ENCODE measurements around the gene FBXO41.

FBXO41 gene

GRCh38 chr2:73214120-73215035, 69.9 kb downstream of the FBXO41 start, which contains the start of gene SMYD5:
Gene SMYD5, plus strand, starts transcription at chr2:73214245. Its CDS starts 22 bp downstream, at chr2:73214267.
- TF ChIP-seq TSHZ2 (CRISPR knock-in tag; IDR thresholded peaks at IDR 0.05) = peak; percentile 50; the same call in 1 of the 2 replicates
- no peak for TF ChIP-seq ZFP30 (CRISPR knock-in tag; IDR thresholded peaks at IDR 0.05)
- peak; percentile 80 for ATAC-seq

GRCh38 chr2:73212448-73213176, 71.7 kb downstream of the FBXO41 start:
- no peak for TF ChIP-seq CSDC2 (CRISPR knock-in tag; IDR thresholded peaks at IDR 0.05)
- no peak for TF ChIP-seq ZNF565 (CRISPR knock-in tag; conservative IDR thresholded peaks at IDR 0.05; ENCODE audit: low read depth)
- TF ChIP-seq POU6F1 (CRISPR knock-in tag; IDR thresholded peaks at IDR 0.05; ENCODE audit: borderline replicate concordance, low read depth) = no peak
- TF ChIP-seq BACH2 (CRISPR knock-in tag; IDR thresholded peaks at IDR 0.05; ENCODE audit: borderline replicate concordance) = no peak
- no peak for TF ChIP-seq ZFP30 (CRISPR knock-in tag; IDR thresholded peaks at IDR 0.05)
- no peak for TF ChIP-seq OSR1 (CRISPR knock-in tag; IDR thresholded peaks at IDR 0.05)
- TF ChIP-seq TSHZ2 (CRISPR knock-in tag; IDR thresholded peaks at IDR 0.05) = no peak
- no peak for TF ChIP-seq RARB (CRISPR knock-in tag; IDR thresholded peaks at IDR 0.05)
- TF ChIP-seq TOX (CRISPR knock-in tag; IDR thresholded peaks at IDR 0.05; ENCODE audit: borderline replicate concordance) = no peak
- no peak for TF ChIP-seq SNAI2 (CRISPR knock-in tag; IDR thresholded peaks at IDR 0.05)
- TF ChIP-seq ISL1 (CRISPR knock-in tag; IDR thresholded peaks at IDR 0.05) = no peak
- TF ChIP-seq TCF4 (CRISPR knock-in tag; IDR thresholded peaks at IDR 0.05; ENCODE audit: borderline replicate concordance) = no peak
- TF ChIP-seq PPARA (CRISPR knock-in tag; IDR thresholded peaks at IDR 0.05; ENCODE audit: borderline replicate concordance) = no peak
- TF ChIP-seq ESRRG (CRISPR knock-in tag; IDR thresholded peaks at IDR 0.05) = no peak
- TF ChIP-seq ARNTL (CRISPR knock-in tag; IDR thresholded peaks at IDR 0.05; ENCODE audit: borderline replicate concordance, low read depth) = no peak
- no peak for TF ChIP-seq GLIS3 (CRISPR knock-in tag; IDR thresholded peaks at IDR 0.05)
- TF ChIP-seq ZFP3 (CRISPR knock-in tag; IDR thresholded peaks at IDR 0.05) = no peak
- ATAC-seq = peak; percentile 90

GRCh38 chr2:73212098-73212447, 72.2 kb downstream of the FBXO41 start:
- ATAC-seq = no peak
- TF ChIP-seq BACH2 (CRISPR knock-in tag; IDR thresholded peaks at IDR 0.05; ENCODE audit: borderline replicate concordance) (no peak), SNAI2 (CRISPR knock-in tag; IDR thresholded peaks at IDR 0.05) (no peak), CREB5 (CRISPR knock-in tag; IDR thresholded peaks at IDR 0.05; ENCODE audit: low read depth) (no peak), ZNF565 (CRISPR knock-in tag; conservative IDR thresholded peaks at IDR 0.05; ENCODE audit: low read depth) (no peak), GLIS3 (CRISPR knock-in tag; IDR thresholded peaks at IDR 0.05) (no peak), ISL1 (CRISPR knock-in tag; IDR thresholded peaks at IDR 0.05) (no peak), CSDC2 (CRISPR knock-in tag; IDR thresholded peaks at IDR 0.05) (no peak), POU6F1 (CRISPR knock-in tag; IDR thresholded peaks at IDR 0.05; ENCODE audit: borderline replicate concordance, low read depth) (no peak), ESRRG (CRISPR knock-in tag; IDR thresholded peaks at IDR 0.05) (no peak), ARNTL (CRISPR knock-in tag; IDR thresholded peaks at IDR 0.05; ENCODE audit: borderline replicate concordance, low read depth) (no peak), TSHZ2 (CRISPR knock-in tag; IDR thresholded peaks at IDR 0.05) (no peak), OSR1 (CRISPR knock-in tag; IDR thresholded peaks at IDR 0.05) (no peak), ZFP30 (CRISPR knock-in tag; IDR thresholded peaks at IDR 0.05) (no peak)
